HG03520 (cell line): Measurements from ENCODE around the gene SLC3A2.
"Not testable (repeated sequence)": the region's sequence is repeated elsewhere in the genome, so short reads cannot be mapped to it uniquely, and the experiment has no call there.

Experiments used
- ATAC-seq: cut with Tn5 transposase; IDR thresholded peaks from one replicate; pipeline ENCODE4 v1.9.1; 2021; ENCODE audit warnings: mild to moderate bottlenecking, moderate library complexity; ENCODE audit not compliant: unreplicated experiment

The SLC3A2 gene

GRCh38 chr11:62851807-62852522 is 28.7 kb upstream of the SLC3A2 start:
- no peak for ATAC-seq

GRCh38 chr11:62852523-62853188 is 28.0 kb upstream of the SLC3A2 start:
- ATAC-seq, result no peak

GRCh38 chr11:62853279-62853965 is 27.3 kb upstream of the SLC3A2 start:
- ATAC-seq, result no peak

GRCh38 chr11:62854013-62854824 is 26.5 kb upstream of the SLC3A2 start:
- ATAC-seq, result no peak

- ATAC-seq, result no peak
Observed at GRCh38 chr11:62854825-62855570, 25.7 kb upstream of the SLC3A2 start.

GRCh38 chr11:62855571-62856332 is 24.9 kb upstream of the SLC3A2 start:
- ATAC-seq, result peak; percentile 83

GRCh38 chr11:62856333-62856895 is 24.3 kb upstream of the SLC3A2 start:
- ATAC-seq, result no peak

- ATAC-seq, result no peak
Observed at GRCh38 chr11:62857541-62857982, 23.1 kb upstream of the SLC3A2 start.

GRCh38 chr11:62858201-62858600 is 22.5 kb upstream of the SLC3A2 start:
- ATAC-seq, result no peak

- not testable (repeated sequence) for ATAC-seq
Observed at GRCh38 chr11:62859281-62859703, 21.4 kb upstream of the SLC3A2 start.

GRCh38 chr11:62860835-62861563 is 19.7 kb upstream of the SLC3A2 start:
- no peak for ATAC-seq

- ATAC-seq, result not testable (repeated sequence)
Observed at GRCh38 chr11:62861564-62862192, 19.0 kb upstream of the SLC3A2 start.

- ATAC-seq, result no peak
Observed at GRCh38 chr11:62863687-62864335, 16.9 kb upstream of the SLC3A2 start.

GRCh38 chr11:62865635-62866034 is 15.1 kb upstream of the SLC3A2 start:
- no peak for ATAC-seq

GRCh38 chr11:62874851-62875250 is 5.8 kb upstream of the SLC3A2 start:
- no peak for ATAC-seq

- no peak for ATAC-seq
Observed at GRCh38 chr11:62875698-62876478, 4.8 kb upstream of the SLC3A2 start.

GRCh38 chr11:62876712-62877111 is 4.0 kb upstream of the SLC3A2 start:
- ATAC-seq, result no peak
